Liver (tissue), 9 donors: ENCODE measurements around the gene CHDH. TPM values are rescaled to one million over a fixed set of nuclear protein-coding genes. Genes with fewer than 3 reads are reported as not detected.

ENCODE experiments used
- DNase-seq: peaks from one replicate; pipeline ENCODE4 v3.0.0-alpha.2; 2017; ENCODE audit warnings: low spot score
- H3K27ac ChIP-seq, 2 donors: one replicate each; pipeline ENCODE4 v1.7.0; 2013; ENCODE audit warnings: inconsistent platforms in 2 of 2, low read length in 2 of 2, control low read depth in 1 of 2, low read depth in 1 of 2, mild to moderate bottlenecking in 1 of 2
- H3K27me3 ChIP-seq, 4 donors: one replicate each; pipeline versions ENCODE4 v1.6.1 to v1.7.0; 2013; ENCODE audit warnings: low read length in 3 of 4, inconsistent platforms in 1 of 4, mild to moderate bottlenecking in 1 of 4, moderate library complexity in 1 of 4; ENCODE audit not compliant: control insufficient read depth in 4 of 4, insufficient read depth in 4 of 4
- H3K36me3 ChIP-seq, 4 donors: one replicate each; pipeline versions ENCODE4 v1.6.1 to v1.7.0; 2013; ENCODE audit warnings: low read length in 3 of 4, mild to moderate bottlenecking in 3 of 4, low read depth in 1 of 4, moderate library complexity in 1 of 4; ENCODE audit not compliant: control insufficient read depth in 4 of 4, insufficient read depth in 3 of 4
- H3K4me1 ChIP-seq, 4 donors: one replicate each; pipeline versions ENCODE4 v1.6.1 to v1.7.0; 2013; ENCODE audit warnings: low read length in 3 of 4, mild to moderate bottlenecking in 3 of 4, moderate library complexity in 1 of 4; ENCODE audit not compliant: control insufficient read depth in 4 of 4, insufficient read depth in 4 of 4
- H3K4me3 ChIP-seq, 3 donors: one replicate each; pipeline versions ENCODE4 v1.6.1 to v1.7.0; 2013; ENCODE audit warnings: low read length in 3 of 3, control low read depth in 1 of 3, low read depth in 1 of 3, mild to moderate bottlenecking in 1 of 3
- H3K9ac ChIP-seq, 2 donors: one replicate each; pipeline ENCODE4 v1.7.0; 2013; ENCODE audit warnings: low read length in 2 of 2, mild to moderate bottlenecking in 2 of 2, moderate library complexity in 2 of 2, control low read depth in 1 of 2, low read depth in 1 of 2
- H3K9me3 ChIP-seq, 4 donors: one replicate each; pipeline versions ENCODE4 v1.6.1 to v1.7.0; 2013; ENCODE audit warnings: low read length in 3 of 4; ENCODE audit not compliant: control insufficient read depth in 4 of 4
- ATF3 ChIP-seq: IDR thresholded peaks from 2 replicates; pipeline ENCODE4 v1.6.1; 2016; ENCODE audit warnings: antibody characterized with exemption
- EGR1 ChIP-seq, 2 donors: IDR thresholded peaks; 2 replicates each; pipeline ENCODE4 v1.6.1; 2016 to 2018; ENCODE audit warnings: antibody characterized with exemption in 2 of 2, low read depth in 2 of 2
- FOXA1 ChIP-seq: IDR thresholded peaks from 2 replicates; pipeline ENCODE4 v1.6.1; 2016; ENCODE audit warnings: antibody characterized with exemption
- FOXA2 ChIP-seq: IDR thresholded peaks from 2 replicates; pipeline ENCODE4 v1.6.1; 2016; ENCODE audit warnings: antibody characterized with exemption
- GABPA ChIP-seq, 2 donors: IDR thresholded peaks in 1 of 2; conservative IDR thresholded peaks in 1 of 2; 2 replicates each; pipeline ENCODE4 v1.6.1; 2016; ENCODE audit warnings: antibody characterized with exemption in 2 of 2, mild to moderate bottlenecking in 1 of 2, moderate library complexity in 1 of 2
- HNF4A ChIP-seq, 2 donors: conservative IDR thresholded peaks; 2 replicates each; pipeline ENCODE4 v1.6.1; 2016; ENCODE audit warnings: antibody characterized with exemption in 2 of 2, mild to moderate bottlenecking in 2 of 2
- HNF4G ChIP-seq: IDR thresholded peaks from 2 replicates; pipeline ENCODE4 v1.6.1; 2016; ENCODE audit warnings: antibody characterized with exemption
- JUND ChIP-seq, 2 donors: IDR thresholded peaks; 2 replicates each; pipeline ENCODE4 v1.6.1; 2016; ENCODE audit warnings: antibody characterized with exemption in 2 of 2
- NR2F2 ChIP-seq: IDR thresholded peaks from 2 replicates; pipeline ENCODE4 v1.6.1; 2016; ENCODE audit warnings: antibody characterized with exemption
- RAD21 ChIP-seq, 2 donors: IDR thresholded peaks; 2 replicates each; pipeline ENCODE4 v1.6.1; 2016; ENCODE audit warnings: antibody characterized with exemption in 2 of 2, mild to moderate bottlenecking in 2 of 2
- REST ChIP-seq: IDR thresholded peaks from 2 replicates; pipeline ENCODE4 v1.6.1; 2016; ENCODE audit warnings: antibody characterized with exemption, mild to moderate bottlenecking
- RXRA ChIP-seq, 2 donors: IDR thresholded peaks; 2 replicates each; pipeline ENCODE4 v1.6.1; 2017 to 2018; ENCODE audit warnings: antibody characterized with exemption in 2 of 2, mild to moderate bottlenecking in 1 of 2
- SP1 ChIP-seq: IDR thresholded peaks from 2 replicates; pipeline ENCODE4 v1.6.1; 2018; ENCODE audit warnings: antibody characterized with exemption, mild to moderate bottlenecking
- TAF1 ChIP-seq: conservative IDR thresholded peaks from 2 replicates; pipeline ENCODE4 v1.6.1; 2016; ENCODE audit warnings: antibody characterized with exemption, mild to moderate bottlenecking
- YY1 ChIP-seq: IDR thresholded peaks from 2 replicates; pipeline ENCODE4 v1.6.1; 2016; ENCODE audit warnings: antibody characterized with exemption, mild to moderate bottlenecking
- ZBTB33 ChIP-seq: IDR thresholded peaks from 2 replicates; pipeline ENCODE4 v1.6.1; 2016; ENCODE audit warnings: antibody characterized with exemption
- WGBS: extraction: QIAGEN DNeasy Blood & Tissue Kit; methylation state at CpG from one replicate; pipeline ENCODE4 v1.1.7; 2013; 5-methylcytosine and 5-hydroxymethylcytosine counted together
- polyA plus RNA-seq, 2 donors: library from polyadenylated mRNA; stranded (reverse) in 1 of 2; unstranded in 1 of 2; fragments of 200-250 nt in 1 of 2; fragments of >200 nt in 1 of 2; fragmentation: Nextera tagmentation in 1 of 2; extraction: Ambion mirVana in 1 of 2; gene quantifications; one replicate each; pipeline versions ENCODE4 v1.2.1 to v1.2.3, GENCODE V29; 2013 to 2015
- total RNA-seq, 2 donors: library from RNA; depleted of rRNA; stranded (reverse); fragments of >200 nt; gene quantifications; one replicate each; pipeline ENCODE4 v1.2.3, GENCODE V29; 2014
- TF ChIP-seq, protein P1 (sequence below): fragments of 150-350 bp; IDR thresholded peaks from 2 replicates; pipeline ENCODE4 v1.5.1; 2017; ENCODE audit warnings: improper control_type of control experiment, low read depth, low read length; ENCODE audit not compliant: missing input control
- TF ChIP-seq, protein P2 (sequence below): IDR thresholded peaks from 2 replicates; pipeline ENCODE4 v1.6.1; 2016; ENCODE audit warnings: antibody characterized with exemption
- donor health status: healthy.
- donor health status: healthy.
- donor health status: healthy.
- donor health status: healthy.
- donor health status: healthy.

The CHDH gene
- total and polyA plus RNA-seq, 4 donors = 9.1 to 34.0 (median 21.2) TPM

DNA sequence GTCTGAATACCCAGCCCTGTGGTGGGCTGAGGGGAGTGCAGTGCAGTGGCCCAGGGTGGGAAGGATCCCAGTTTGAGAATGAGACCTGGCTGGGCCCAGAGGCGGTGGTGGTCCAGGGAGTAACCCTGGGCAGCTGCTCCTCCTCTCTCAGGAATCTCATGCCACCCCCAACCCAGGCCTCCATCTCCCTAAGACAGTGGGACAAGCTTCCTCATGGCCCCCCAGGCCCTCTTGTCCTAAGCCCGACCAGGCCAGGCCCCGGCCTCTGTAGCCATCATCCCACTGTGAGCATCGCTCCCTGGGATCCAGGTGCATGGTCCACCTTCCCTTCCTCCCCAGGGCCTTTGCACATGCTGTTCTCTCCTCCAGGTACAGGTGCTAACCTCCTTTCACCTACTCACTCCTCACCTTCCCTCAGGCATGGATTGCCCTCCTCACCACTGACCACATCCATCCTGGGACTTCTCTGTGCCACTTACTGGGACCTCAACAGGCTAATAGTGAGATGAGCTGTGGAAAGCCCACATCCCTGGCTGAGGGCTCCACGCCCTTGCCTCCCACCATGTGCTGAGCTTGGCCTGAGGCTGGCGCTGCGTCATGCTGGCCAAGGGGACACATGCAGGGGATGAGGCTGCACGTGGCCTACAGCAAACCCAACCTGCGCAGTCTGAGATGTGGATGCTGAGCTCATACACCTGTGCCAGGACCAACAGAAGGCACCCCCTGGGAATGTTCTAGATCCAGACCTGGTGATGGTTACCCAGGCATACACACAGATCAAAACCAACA, 9.9 kb downstream of the CHDH start:
- no peak for DNase-seq
- WGBS = 97% methylated on average over 9 of the region's 9 CpGs
- Histone ChIP-seq H3K4me1 (peaks cover 0 to 27% (median 2%) of the 10 kb centered on the region in 4 donors), H3K4me3 (no peak overlapping the region), H3K9ac (no peak overlapping the region), H3K27ac (no peak overlapping the region), H3K27me3 (no peaks in the 10 kb centered on the region), H3K9me3 (no peaks in the 10 kb centered on the region), H3K36me3 (peaks cover 4 to 29% (median 11%) of the 10 kb centered on the region in 4 donors)
- no peak for TF ChIP-seq GABPA (IDR thresholded peaks at IDR 0.05 in 1 of 2, conservative IDR thresholded peaks at IDR 0.05 in 1 of 2)
- no peak for TF ChIP-seq TAF1
- TF ChIP-seq ATF3 = no peak
- TF ChIP-seq HNF4G = no peak
- no peak for TF ChIP-seq SP1
- TF ChIP-seq, protein P1, sequence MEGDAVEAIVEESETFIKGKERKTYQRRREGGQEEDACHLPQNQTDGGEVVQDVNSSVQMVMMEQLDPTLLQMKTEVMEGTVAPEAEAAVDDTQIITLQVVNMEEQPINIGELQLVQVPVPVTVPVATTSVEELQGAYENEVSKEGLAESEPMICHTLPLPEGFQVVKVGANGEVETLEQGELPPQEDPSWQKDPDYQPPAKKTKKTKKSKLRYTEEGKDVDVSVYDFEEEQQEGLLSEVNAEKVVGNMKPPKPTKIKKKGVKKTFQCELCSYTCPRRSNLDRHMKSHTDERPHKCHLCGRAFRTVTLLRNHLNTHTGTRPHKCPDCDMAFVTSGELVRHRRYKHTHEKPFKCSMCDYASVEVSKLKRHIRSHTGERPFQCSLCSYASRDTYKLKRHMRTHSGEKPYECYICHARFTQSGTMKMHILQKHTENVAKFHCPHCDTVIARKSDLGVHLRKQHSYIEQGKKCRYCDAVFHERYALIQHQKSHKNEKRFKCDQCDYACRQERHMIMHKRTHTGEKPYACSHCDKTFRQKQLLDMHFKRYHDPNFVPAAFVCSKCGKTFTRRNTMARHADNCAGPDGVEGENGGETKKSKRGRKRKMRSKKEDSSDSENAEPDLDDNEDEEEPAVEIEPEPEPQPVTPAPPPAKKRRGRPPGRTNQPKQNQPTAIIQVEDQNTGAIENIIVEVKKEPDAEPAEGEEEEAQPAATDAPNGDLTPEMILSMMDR = no peak
- TF ChIP-seq JUND (IDR thresholded peaks at IDR 0.05) = no peak
- no peak for TF ChIP-seq FOXA2
- TF ChIP-seq, protein P2, sequence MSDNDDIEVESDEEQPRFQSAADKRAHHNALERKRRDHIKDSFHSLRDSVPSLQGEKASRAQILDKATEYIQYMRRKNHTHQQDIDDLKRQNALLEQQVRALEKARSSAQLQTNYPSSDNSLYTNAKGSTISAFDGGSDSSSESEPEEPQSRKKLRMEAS = no peak
- TF ChIP-seq ZBTB33 = no peak
- TF ChIP-seq EGR1 (IDR thresholded peaks at IDR 0.05; ENCODE audit: low read depth in 2 of 2) = no peak
- no peak for TF ChIP-seq REST
- no peak for TF ChIP-seq NR2F2
- TF ChIP-seq HNF4A (conservative IDR thresholded peaks at IDR 0.05) = no peak
- no peak for TF ChIP-seq YY1
- no peak for TF ChIP-seq RAD21 (IDR thresholded peaks at IDR 0.05)
- no peak for TF ChIP-seq FOXA1
- TF ChIP-seq RXRA (IDR thresholded peaks at IDR 0.05) = no peak
